ENCODE results near the gene DENND6B. TPM values are rescaled to one million over a fixed set of nuclear protein-coding genes. Genes with fewer than 3 reads are reported as not detected.

Gene DENND6B
- total RNA-seq, 2 experiments from 2014 or later, result 4.2 to 4.7 TPM

Other genes with a start within 250 kb of the DENND6B start
- 1 to 10 TPM; 1.5 to 2.1 TPM for gene MLC1, start 241.6 kb downstream of the DENND6B start, total RNA-seq
- under 1 TPM; 0.14 to 0.23 TPM for gene MOV10L1, start 237.0 kb downstream of the DENND6B start, total RNA-seq
- 1 to 10 TPM in 1 of 2 experiments, under 1 TPM in 1; 0.66 to 1.0 TPM for gene PANX2, start 156.3 kb downstream of the DENND6B start, total RNA-seq
- gene TRABD, start 141.1 kb downstream of the DENND6B start, total RNA-seq, result 10 to 100 TPM; 77.8 to 79.4 TPM
- gene SELENOO, start 126.0 kb downstream of the DENND6B start, total RNA-seq, result 10 to 100 TPM; 20.0 to 20.9 TPM
- gene TUBGCP6, start 82.0 kb downstream of the DENND6B start, total RNA-seq, result 10 to 100 TPM; 38.7 to 41.7 TPM
- 10 to 100 TPM; 37.3 to 42.3 TPM for gene HDAC10, start 75.7 kb downstream of the DENND6B start, total RNA-seq
- 1 to 10 TPM; 3.5 to 3.6 TPM for gene MAPK12, start 65.3 kb downstream of the DENND6B start, total RNA-seq
- 1 to 10 TPM; 3.2 to 3.3 TPM for gene MAPK11, start 56.6 kb downstream of the DENND6B start, total RNA-seq
- gene PLXNB2, start 19.4 kb downstream of the DENND6B start, total RNA-seq, result 10 to 100 TPM; 16.1 to 16.8 TPM
- gene PPP6R2, start 16.3 kb upstream of the DENND6B start, total RNA-seq, result 10 to 100 TPM; 38.3 to 41.2 TPM
- gene SBF1, start 148.0 kb upstream of the DENND6B start, total RNA-seq, result 100 to 1,000 TPM; 101 to 102 TPM
- gene ADM2, start 154.5 kb upstream of the DENND6B start, total RNA-seq, result 1 to 10 TPM; 6.7 to 7.5 TPM
- under 1 TPM in 1 of 2 experiments, not detected in 1; 0.29 TPM for gene MIOX, start 159.8 kb upstream of the DENND6B start, total RNA-seq
- gene LMF2, start 180.7 kb upstream of the DENND6B start, total RNA-seq, result 10 to 100 TPM; 59.3 to 62.6 TPM
- gene NCAPH2, start 181.2 kb upstream of the DENND6B start, total RNA-seq, result 100 to 1,000 TPM; 143 to 152 TPM
- 1 to 10 TPM; 5.0 to 6.0 TPM for gene SCO2, start 198.6 kb upstream of the DENND6B start, total RNA-seq
- gene TYMP, start 203.0 kb upstream of the DENND6B start, total RNA-seq, result 10 to 100 TPM; 75.7 to 76.8 TPM
- 10 to 100 TPM; 15.1 to 15.9 TPM for gene KLHDC7B, start 218.9 kb upstream of the DENND6B start, total RNA-seq
- 1 to 10 TPM; 1.3 to 1.9 TPM for gene SYCE3, start 235.9 kb upstream of the DENND6B start, total RNA-seq